HG03064 (cell line): ENCODE results near the gene SNCAIP.
"Not testable (repeated sequence)": the region's sequence is repeated elsewhere in the genome, so short reads cannot be mapped to it uniquely, and the experiment has no call there.

Experiments
- ATAC-seq: cut with Tn5 transposase; IDR thresholded peaks from one replicate; pipeline ENCODE4 v1.9.1; 2021; ENCODE audit warnings: low read depth; ENCODE audit not compliant: unreplicated experiment

SNCAIP gene

DNA sequence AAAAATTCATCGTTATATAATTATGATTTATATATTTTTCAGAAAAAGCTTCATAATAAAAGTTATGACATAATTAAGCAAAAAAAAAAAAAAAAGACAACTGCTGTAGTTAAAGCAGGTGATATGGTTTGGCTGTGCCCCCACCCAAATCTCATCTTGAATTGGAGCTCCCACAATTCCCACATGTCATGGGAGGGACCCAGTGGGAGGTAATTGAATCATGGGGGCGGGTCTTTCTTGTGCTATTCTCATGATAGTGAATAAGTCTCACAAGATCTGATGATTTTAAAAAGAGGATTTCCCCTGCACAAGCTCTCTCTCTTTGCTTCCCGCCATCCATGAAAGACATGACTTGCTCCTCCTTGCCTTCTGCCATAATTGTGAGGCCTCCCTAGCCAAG, 41.3 kb downstream of the SNCAIP start:
- not testable (repeated sequence) for ATAC-seq

DNA sequence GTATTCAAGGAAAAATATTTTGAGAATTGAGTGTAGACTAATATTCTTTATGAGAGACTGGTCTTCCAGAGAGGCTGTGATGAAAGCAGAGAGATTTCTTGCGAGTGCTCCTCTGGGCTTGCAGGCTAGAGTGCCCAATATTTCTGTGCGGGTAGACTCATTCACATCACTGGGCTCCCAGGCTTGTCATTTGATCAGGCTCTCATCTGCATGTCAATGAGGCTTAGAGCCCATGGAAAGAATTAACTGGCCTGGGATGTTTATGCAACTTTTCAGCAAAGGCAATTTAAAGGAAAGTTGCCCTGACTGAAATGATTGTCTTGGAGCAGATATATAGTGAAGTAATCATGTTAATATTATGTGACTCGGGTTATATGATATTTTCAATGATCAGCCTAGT, 42.3 kb downstream of the SNCAIP start:
- no peak for ATAC-seq

- no peak for ATAC-seq
Measured at GRCh38 chr5:122355324-122355723, 43.3 kb downstream of the SNCAIP start.

- no peak for ATAC-seq
Measured at GRCh38 chr5:122356855-122357254, 44.8 kb downstream of the SNCAIP start.

DNA sequence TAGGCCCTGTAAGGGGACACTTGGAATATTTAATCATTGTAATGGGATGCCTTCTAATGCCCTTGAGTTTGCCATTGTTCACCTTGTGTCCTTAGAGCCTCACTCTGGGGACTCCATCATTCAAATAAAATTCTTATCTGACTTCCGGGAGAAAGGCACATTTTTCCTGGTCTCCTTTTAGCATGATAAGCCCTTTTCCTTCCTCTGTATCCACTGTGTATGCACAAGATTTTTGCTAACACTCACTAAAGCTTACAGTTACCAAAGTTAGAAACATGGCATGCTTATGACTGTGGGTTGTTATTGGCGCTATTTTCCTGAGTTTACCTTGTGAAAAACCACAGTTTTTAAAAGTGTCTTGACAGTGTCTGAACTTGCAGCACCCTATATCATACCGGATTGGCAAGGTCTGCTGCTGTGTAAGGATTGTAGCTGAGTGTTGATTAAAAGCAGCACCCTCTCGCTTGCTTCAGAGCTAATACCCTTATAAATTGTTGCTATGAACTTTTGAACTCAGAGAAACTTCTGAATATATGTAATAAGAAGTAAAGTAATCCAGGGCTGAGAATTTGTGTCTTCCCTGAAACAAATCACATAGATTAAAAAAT, 46.4 kb downstream of the SNCAIP start:
- ATAC-seq = no peak

DNA sequence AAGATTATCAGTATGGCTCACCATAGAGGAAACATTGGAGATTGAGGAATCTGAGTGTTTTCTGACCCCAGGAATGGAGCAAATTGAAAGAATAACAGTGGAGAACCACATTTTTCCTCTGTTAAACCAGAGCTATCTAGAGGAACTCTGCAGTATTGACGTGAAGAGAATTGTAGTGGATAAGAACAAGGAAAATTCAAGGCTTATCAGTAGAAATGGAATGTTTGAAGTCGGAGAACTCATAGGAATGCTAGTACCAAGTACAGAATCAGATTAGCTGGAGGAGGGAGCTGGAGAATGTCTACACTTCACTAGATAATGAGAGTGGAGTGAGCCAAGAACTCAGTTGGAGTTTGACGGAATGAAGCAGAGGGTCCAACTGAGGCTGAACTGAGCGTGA, 50.3 kb downstream of the SNCAIP start:
- no peak for ATAC-seq

DNA sequence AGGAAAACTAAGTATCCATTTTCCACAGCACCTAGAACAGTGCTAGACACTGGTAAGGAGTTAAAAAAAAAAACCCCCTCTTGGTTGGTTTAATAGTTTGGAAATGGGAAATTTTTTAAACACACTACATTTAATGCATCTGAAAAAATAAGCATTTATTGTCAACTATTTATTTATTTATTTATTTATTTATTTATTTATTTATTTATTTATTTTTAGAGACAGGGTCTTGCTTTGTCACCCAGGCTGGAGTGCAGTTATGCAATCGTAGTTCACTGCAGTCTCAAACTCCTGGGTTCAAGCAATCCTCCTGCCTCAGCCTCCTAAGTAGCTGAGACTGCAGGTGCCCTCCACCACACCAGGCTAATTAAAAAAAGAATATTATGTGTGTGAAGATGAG, 51.6 kb downstream of the SNCAIP start:
- no peak for ATAC-seq

DNA sequence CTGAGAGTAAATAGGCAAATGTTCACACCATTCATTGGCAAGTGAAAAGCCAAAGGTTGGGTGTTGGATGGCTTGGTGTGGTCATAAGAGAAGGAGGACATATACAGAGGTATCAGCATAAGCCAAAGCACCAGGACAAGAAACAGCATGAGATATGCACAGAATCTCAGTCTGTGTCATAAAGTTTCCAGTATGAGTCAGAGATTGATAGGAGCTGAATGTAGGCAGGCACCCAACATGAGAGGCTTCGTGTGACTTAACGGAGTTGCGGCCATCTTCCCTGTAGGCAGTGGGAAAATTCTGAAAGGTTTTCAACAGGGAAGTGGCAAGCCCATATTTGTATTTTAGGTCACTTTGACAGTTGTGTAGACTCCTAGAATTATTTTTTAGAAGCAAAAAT, 54.5 kb downstream of the SNCAIP start:
- ATAC-seq = no peak

- no peak for ATAC-seq
Measured at GRCh38 chr5:122367456-122367855, 55.4 kb downstream of the SNCAIP start.

DNA sequence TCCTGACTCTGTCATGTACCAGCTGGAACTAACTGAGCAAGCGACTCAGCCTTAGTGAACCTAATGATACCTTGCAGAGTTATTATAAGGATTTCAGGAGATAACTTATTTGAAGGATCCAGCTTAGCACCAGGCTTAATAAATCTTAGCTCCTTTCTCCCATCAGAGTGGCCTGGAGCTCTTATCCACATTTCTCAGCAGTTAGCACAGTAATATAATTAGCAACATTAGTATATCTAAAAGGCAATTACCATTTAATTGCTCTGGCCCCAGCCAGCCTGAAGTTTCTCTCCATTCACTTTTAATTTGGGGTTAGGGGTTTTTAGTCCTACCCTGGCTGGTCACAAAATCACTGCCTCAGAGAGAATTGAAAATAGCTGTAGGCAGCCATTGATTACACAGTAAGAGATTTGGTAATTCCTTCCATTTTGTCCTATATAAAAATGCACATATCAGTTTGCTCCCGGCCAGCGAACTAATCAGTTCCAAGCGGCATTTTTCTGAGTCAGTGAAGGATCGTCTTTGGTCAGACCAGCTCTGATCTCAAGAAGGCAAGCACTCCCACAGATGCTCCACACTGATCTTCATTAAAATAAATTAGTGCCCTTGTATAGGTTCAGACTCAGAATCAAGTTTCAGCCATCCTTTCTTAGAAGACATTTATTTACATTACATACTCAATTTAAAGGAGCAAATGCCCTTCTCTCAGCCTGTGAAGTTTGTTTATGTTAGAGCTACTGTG, 56.6 kb downstream of the SNCAIP start:
- ATAC-seq = no peak

GRCh38 chr5:122369253-122369815, 57.3 kb downstream of the SNCAIP start:
- ATAC-seq = no peak

GRCh38 chr5:122371511-122372151, 59.6 kb downstream of the SNCAIP start:
- ATAC-seq = no peak

GRCh38 chr5:122374110-122374509, 62.1 kb downstream of the SNCAIP start:
- ATAC-seq = no peak

DNA sequence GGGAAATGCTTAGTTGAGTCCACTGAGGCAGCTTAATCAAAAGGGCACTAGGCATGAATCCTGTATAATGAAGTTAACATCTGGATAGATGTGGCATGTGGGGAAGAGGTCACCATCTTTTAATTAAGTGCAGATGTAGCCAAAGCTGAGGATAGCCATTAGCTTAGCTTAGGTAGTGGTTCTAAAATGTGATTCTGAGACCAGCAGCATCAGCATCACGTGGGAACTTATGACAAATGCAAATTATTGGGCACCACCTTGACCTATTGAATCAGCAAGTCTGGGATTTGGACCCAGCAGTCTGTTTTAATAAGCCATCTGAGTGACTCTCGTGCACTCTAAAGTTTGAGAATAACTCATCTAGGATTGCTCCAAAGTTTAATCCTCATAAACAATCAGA, 63.8 kb downstream of the SNCAIP start:
- no peak for ATAC-seq

DNA sequence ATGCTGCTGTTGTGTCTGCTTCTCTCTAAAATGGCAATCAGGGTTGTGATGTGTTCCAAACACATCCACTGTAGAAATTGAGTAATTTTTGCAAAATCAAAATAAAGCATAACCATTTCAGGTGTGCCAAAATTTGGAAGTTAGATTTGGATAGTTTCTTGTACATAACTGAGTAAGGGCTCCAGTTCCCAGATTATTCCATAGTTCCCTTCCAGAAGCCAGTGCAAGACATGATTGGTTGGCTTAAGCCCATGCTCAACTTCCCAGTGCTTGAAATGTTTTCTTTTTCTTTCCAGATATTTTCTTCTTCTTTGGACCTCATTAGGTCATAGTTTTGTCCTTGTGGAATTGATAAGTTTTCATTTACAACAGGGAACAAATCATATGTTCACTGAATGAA, 64.2 kb downstream of the SNCAIP start:
- ATAC-seq = no peak

DNA sequence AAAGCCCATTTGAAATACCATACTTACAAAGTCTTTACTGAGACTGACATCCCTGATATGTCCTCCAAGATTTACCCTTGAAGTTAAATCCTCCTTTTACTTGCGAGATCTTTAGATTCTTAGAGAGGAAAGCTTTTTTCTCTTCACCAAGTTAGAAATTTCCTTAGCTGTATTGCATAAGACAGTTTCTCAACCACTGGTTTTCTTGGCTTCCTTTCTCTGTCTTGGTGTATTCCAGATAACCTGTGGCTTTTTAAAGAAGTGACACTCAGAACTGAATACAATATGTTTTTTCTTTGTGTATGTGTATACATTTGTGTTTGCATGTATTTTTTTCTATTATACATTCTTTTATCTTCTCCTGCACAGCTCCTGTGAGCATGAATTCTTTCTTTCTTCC, 65.0 kb downstream of the SNCAIP start:
- ATAC-seq = no peak

DNA sequence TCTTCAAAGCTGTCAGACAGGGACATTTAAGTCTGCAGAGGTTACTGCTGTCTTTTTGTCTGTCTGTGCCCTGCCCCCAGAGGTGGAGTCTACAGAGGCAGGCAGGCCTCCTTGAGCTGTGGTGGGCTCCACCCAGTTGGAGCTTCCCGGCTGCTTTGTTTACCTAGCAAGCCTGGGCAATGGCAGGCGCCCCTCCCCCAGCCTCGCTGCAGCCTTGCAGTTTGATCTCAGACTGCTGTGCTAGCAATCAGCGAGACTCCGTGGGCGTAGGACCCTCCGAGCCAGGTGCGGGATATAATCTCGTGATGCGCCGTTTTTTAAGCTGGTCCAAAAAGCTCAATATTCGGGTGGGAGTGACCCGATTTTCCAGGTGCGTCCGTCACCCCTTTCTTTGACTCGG, 70.9 kb downstream of the SNCAIP start:
- not testable (repeated sequence) for ATAC-seq

- no peak for ATAC-seq
Measured at GRCh38 chr5:122384739-122385235, 72.8 kb downstream of the SNCAIP start.

- no peak for ATAC-seq
Measured at GRCh38 chr5:122385286-122385685, 73.2 kb downstream of the SNCAIP start.

GRCh38 chr5:122385808-122386207, 73.8 kb downstream of the SNCAIP start:
- ATAC-seq = no peak

DNA sequence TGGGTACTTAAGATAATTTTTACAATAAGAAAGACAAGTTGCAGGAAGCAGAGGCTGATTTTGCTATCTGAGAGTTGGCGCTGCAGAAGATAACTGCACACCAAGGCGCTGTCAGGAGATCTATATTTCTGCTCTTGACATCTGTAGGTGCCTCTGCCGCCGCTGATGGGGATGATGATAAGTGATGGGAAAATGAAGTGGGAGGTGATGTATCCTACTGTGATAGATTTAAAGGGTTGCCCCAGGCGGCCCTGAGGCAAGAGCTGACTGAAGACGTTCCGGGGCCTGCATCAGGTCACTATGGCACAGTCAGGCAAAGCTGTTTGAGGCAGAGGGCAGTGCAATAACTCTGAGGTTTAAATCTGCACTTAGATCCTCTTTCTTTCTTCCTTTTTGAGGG, 78.1 kb downstream of the SNCAIP start:
- no peak for ATAC-seq
